ENCODE measurements around the gene PIGU.
A peak's percentile ranks its signal among the peaks of the same experiment; 100 is the strongest.

Gene PIGU

DNA sequence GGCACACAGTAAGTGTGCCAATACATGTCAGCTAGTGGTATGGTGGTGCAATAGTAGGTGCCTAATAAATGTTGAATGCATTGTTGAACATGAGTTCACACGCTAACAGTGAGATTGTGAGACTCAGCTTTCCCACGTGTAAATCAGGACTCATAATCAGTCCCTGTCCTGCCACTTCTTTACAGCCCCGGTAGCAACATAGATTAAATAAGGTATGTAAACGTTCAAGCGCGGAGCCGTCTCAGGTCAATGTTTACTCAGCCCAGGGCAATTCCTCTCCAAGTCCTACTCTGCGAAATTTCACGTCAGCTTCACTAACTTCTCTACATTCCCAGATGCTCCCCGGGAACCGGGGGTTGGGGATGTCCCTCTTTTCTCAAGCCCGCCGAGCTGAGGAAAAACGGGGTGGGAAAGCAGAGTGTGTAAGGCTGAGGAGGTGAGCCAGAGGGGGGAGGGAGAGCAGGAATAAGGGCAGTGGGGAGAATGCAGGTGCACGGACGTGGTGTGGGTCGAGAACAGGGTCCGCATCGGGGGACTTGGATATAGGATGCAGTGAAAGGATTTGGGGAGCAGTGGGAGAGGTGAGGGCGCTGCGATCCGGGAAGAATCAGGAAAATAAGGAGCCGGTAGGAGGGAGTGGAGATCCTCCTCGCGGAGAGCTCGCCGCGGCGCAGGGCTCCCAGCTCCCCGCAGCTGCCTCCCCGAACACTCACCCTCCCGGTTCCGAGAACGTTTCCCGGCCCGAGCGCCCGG lies 26.7 kb upstream of the PIGU start:
- DNase-seq = peak; percentile 26
- no peaks in the 10 kb centered on the region for H3K9me3 Mint-ChIP-seq
- H3K36me3 Mint-ChIP-seq (ENCODE audit: low read depth) = no peaks in the 10 kb centered on the region
- peak overlapping the region; percentile 98 for H3K4me3 Mint-ChIP-seq
- TF ChIP-seq, protein P1, sequence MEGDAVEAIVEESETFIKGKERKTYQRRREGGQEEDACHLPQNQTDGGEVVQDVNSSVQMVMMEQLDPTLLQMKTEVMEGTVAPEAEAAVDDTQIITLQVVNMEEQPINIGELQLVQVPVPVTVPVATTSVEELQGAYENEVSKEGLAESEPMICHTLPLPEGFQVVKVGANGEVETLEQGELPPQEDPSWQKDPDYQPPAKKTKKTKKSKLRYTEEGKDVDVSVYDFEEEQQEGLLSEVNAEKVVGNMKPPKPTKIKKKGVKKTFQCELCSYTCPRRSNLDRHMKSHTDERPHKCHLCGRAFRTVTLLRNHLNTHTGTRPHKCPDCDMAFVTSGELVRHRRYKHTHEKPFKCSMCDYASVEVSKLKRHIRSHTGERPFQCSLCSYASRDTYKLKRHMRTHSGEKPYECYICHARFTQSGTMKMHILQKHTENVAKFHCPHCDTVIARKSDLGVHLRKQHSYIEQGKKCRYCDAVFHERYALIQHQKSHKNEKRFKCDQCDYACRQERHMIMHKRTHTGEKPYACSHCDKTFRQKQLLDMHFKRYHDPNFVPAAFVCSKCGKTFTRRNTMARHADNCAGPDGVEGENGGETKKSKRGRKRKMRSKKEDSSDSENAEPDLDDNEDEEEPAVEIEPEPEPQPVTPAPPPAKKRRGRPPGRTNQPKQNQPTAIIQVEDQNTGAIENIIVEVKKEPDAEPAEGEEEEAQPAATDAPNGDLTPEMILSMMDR (IDR thresholded peaks at IDR 0.05) = no peak
- peaks cover 54% of the 10 kb centered on the region for H3K4me1 Mint-ChIP-seq
- peaks cover 50% of the 10 kb centered on the region for H3K27me3 Mint-ChIP-seq (ENCODE audit: low read depth, poor library complexity)
- peak overlapping the region; percentile 98 for H3K27ac Mint-ChIP-seq

DNA sequence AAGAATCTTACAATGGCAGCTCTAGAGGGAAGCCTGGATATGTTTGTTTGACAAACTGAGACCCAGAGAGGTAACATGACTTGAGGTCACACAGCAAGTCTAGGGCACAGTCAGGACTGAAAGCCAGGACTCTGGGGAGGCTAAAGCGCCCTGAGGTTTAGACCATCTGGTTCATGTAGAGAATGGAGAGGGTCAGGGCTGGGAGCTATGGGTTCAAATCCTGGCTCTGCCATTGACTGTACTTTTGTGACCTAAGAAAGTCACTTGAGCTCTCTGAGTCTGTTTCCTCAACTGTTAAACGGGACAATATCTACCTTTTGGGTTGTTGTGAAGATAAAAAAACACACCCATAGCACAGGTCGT lies 26.1 kb upstream of the PIGU start:
- H3K4me1 Mint-ChIP-seq = peaks cover 49% of the 10 kb centered on the region
- H3K27ac Mint-ChIP-seq = peak overlapping the region; percentile 98
- H3K36me3 Mint-ChIP-seq (ENCODE audit: low read depth) = no peaks in the 10 kb centered on the region
- H3K4me3 Mint-ChIP-seq = peak overlapping the region; percentile 98
- peaks cover 45% of the 10 kb centered on the region for H3K27me3 Mint-ChIP-seq (ENCODE audit: low read depth, poor library complexity)
- DNase-seq = no peak
- no peaks in the 10 kb centered on the region for H3K9me3 Mint-ChIP-seq
- TF ChIP-seq, protein P1 (IDR thresholded peaks at IDR 0.05) = no peak

DNA sequence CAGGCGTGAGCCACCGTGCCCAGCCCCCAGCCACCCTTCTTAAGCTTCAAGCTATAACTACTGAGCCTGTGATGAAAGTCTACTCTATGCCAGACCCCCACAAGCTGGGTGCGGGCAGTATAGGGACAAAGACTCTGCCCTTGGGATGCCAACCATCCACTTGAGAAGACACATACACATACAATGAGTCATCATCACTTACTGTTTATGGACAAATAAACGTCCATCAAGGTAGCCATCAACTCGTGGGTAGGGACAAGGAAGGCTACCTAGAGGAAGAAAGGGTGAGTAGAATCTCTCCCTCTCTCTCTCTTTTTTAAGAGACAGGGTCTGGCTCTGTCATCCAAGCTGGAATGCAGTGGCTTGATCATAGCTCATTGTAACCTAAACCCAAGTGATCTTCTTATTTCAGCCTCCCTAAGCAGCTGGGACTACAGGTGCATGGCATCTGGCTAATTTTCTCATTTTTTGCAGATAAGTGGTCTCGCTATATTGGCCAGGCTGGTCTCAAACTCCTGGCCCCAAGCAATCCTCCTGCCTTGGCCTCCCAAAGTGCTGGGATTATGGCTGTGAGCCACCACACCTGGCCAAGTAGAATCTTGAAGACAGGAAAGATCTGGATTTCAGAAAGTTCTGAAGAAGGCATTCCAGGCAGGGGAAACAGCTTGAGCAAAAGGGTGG lies 24.7 kb upstream of the PIGU start:
- TF ChIP-seq, protein P1 (IDR thresholded peaks at IDR 0.05) = no peak
- Mint-ChIP-seq H3K4me3 (peak overlapping the region; percentile 98), H3K27ac (peak overlapping the region; percentile 16), H3K27me3 (ENCODE audit: low read depth, poor library complexity) (peaks cover 33% of the 10 kb centered on the region), H3K36me3 (ENCODE audit: low read depth) (no peaks in the 10 kb centered on the region), H3K4me1 (peaks cover 41% of the 10 kb centered on the region), H3K9me3 (no peaks in the 10 kb centered on the region)
- DNase-seq = no peak

DNA sequence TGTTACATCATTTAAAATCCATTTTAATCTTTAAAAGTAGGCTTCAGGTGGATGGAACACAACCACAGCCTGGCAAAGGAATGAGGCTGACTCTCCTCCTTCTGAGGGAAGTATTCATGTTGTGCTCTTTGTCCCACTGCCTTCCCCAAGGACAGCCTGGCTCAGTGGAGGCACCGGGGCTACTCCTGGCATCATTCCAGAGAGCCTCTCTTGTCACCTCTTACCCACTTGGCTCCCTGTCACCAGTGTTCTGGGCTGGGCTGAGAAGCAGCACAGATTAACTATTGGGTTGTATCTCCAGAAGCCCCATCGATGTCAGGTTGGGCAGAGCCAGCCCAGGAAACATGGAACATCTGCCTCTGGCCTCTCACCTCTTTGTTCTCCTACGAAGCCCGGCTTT lies 16.5 kb upstream of the PIGU start:
- H3K27ac Mint-ChIP-seq = no peak overlapping the region
- TF ChIP-seq, protein P1 (IDR thresholded peaks at IDR 0.05) = no peak
- no peaks in the 10 kb centered on the region for H3K4me1 Mint-ChIP-seq
- no peaks in the 10 kb centered on the region for H3K36me3 Mint-ChIP-seq (ENCODE audit: low read depth)
- DNase-seq = no peak
- peaks cover 16% of the 10 kb centered on the region for H3K27me3 Mint-ChIP-seq (ENCODE audit: low read depth, poor library complexity)
- H3K9me3 Mint-ChIP-seq = no peaks in the 10 kb centered on the region
- no peak overlapping the region for H3K4me3 Mint-ChIP-seq

DNA sequence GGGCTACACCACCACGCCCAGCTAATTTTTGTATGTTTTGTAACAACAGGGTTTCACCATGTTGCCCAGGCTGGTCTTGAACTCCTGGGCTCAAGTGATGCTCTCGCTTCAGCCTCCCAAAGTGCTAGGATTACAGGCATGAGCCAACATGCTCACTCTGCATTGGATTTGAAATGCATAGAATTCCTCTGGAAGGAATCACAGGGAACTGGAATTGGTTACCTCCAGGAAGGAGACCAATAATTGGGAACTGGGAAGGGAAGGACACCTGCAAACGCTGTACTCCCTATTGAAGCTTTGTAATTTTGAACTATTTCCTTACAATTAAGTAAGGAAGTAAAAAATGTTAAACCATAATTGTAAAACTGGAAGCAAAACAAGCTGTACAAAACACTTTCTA lies 14.9 kb upstream of the PIGU start:
- Mint-ChIP-seq H3K36me3 (ENCODE audit: low read depth) (no peaks in the 10 kb centered on the region), H3K27me3 (ENCODE audit: low read depth, poor library complexity) (peaks cover 20% of the 10 kb centered on the region), H3K4me1 (no peaks in the 10 kb centered on the region), H3K27ac (no peak overlapping the region), H3K9me3 (no peaks in the 10 kb centered on the region), H3K4me3 (no peak overlapping the region)
- TF ChIP-seq, protein P1 (IDR thresholded peaks at IDR 0.05) = no peak
- DNase-seq = no peak
